IMR-90 (cell line): ENCODE data around the gene INPP4A. TPM values are rescaled to one million over a fixed set of nuclear protein-coding genes. Genes with fewer than 3 reads are reported as not detected.

ENCODE experiments used
- ATAC-seq: fragments of 200-7000 bp; cut with Tn5 transposase; 2 replicates; pipeline ENCODE4 v1.9.1; 2020; ENCODE audit warnings: low read depth, mild to moderate bottlenecking, moderate library complexity
- BruUV-seq: library from RNA; stranded (reverse); fragments of 400-500 nt; replicated peaks from 2 replicates; lab custom pipeline; 2021; lab: Mats Ljungman, UMichigan
- CTCF ChIA-PET: fragments of 300-600 bp; formaldehyde crosslinking; extraction: SDS; loops from one replicate; lab custom pipeline; 2021; ENCODE audit warnings: antibody characterized with exemption; lab: Yijun Ruan, JAX
- POLR2A ChIA-PET: fragments of 300-600 bp; sonication (Branson Sonifier 250); formaldehyde crosslinking; loops from one replicate; lab custom pipeline; 2022; ENCODE audit warnings: antibody characterized with exemption; ENCODE audit not compliant: unreplicated experiment; lab: Charles Lee
- DNase-seq: peaks from one replicate; pipeline ENCODE4 v3.0.0; 2013
- H2AFZ ChIP-seq: replicated peaks from 2 replicates; pipeline ENCODE3; 2013; ENCODE audit warnings: low read length, mild to moderate bottlenecking; ENCODE audit not compliant: poor library complexity
- H2AK5ac ChIP-seq: 2 replicates; pipeline ENCODE4 v1.6.1; 2013; ENCODE audit warnings: low read depth, low read length, inconsistent platforms
- H2AK9ac ChIP-seq: replicated peaks from 2 replicates; pipeline ENCODE3; 2013; ENCODE audit warnings: mild to moderate bottlenecking, low read depth, low read length, moderate library complexity; ENCODE audit not compliant: poor library complexity
- H2BK120ac ChIP-seq: 2 replicates; pipeline ENCODE4 v1.6.1; 2013; ENCODE audit warnings: low read depth, low read length, inconsistent platforms
- H2BK15ac ChIP-seq: 3 replicates; pipeline ENCODE4 v1.6.1; 2013; ENCODE audit warnings: low read depth, low read length, inconsistent platforms
- H2BK20ac ChIP-seq: 2 replicates; pipeline ENCODE4 v1.6.1; 2013; ENCODE audit warnings: low read depth, mild to moderate bottlenecking, inconsistent platforms, low read length, moderate library complexity
- H2BK5ac ChIP-seq: 2 replicates; pipeline ENCODE4 v1.6.1; 2013; ENCODE audit warnings: mild to moderate bottlenecking, low read depth, low read length, inconsistent platforms; ENCODE audit not compliant: poor library complexity, severe bottlenecking
- H3K14ac ChIP-seq: replicated peaks from 2 replicates; pipeline ENCODE4 v1.6.1; 2013; ENCODE audit warnings: low read depth, low read length, inconsistent platforms
- H3K18ac ChIP-seq: 2 replicates; pipeline ENCODE4 v1.6.1; 2013; ENCODE audit warnings: low read depth, low read length, control low read depth
- H3K23ac ChIP-seq: 2 replicates; pipeline ENCODE4 v1.6.1; 2013; ENCODE audit warnings: low read depth, low read length, inconsistent platforms
- H3K27ac ChIP-seq: 2 replicates; pipeline ENCODE4 v1.5.1; 2013; ENCODE audit warnings: mild to moderate bottlenecking, control low read depth, low read length; ENCODE audit not compliant: insufficient read depth
- H3K27me3 ChIP-seq: 2 replicates; pipeline ENCODE4 v1.6.1; 2013; ENCODE audit warnings: low read length; ENCODE audit not compliant: control insufficient read depth, insufficient read depth
- H3K36me3 ChIP-seq: 2 replicates; pipeline ENCODE4 v1.6.1; 2013; ENCODE audit warnings: low read length, mixed read lengths; ENCODE audit not compliant: control insufficient read depth, insufficient read depth
- H3K4ac ChIP-seq: 2 replicates; pipeline ENCODE4 v1.6.1; 2013; ENCODE audit warnings: low read depth, low read length, inconsistent platforms
- H3K4me1 ChIP-seq: 2 replicates; pipeline ENCODE4 v1.6.1; 2013; ENCODE audit warnings: low read length, mixed read lengths; ENCODE audit not compliant: control insufficient read depth, insufficient read depth
- H3K4me2 ChIP-seq: 2 replicates; pipeline ENCODE4 v1.6.1; 2013; ENCODE audit warnings: low read depth, mild to moderate bottlenecking, control low read depth, low read length, moderate library complexity
- H3K4me3 ChIP-seq: 2 replicates; pipeline ENCODE4 v1.5.1; 2013; ENCODE audit warnings: low read depth, mild to moderate bottlenecking, control low read depth, low read length, moderate library complexity; ENCODE audit not compliant: insufficient read depth
- H3K56ac ChIP-seq: 2 replicates; pipeline ENCODE4 v1.6.1; 2013; ENCODE audit warnings: low read length, inconsistent platforms; ENCODE audit not compliant: insufficient read depth; ENCODE audit errors: extremely low read depth
- H3K79me1 ChIP-seq, 2 experiments: 2 replicates each; pipeline ENCODE4 v1.6.1; 2013; ENCODE audit warnings: low read length in 2 of 2, inconsistent platforms in 1 of 2, low read depth in 1 of 2
- H3K9ac ChIP-seq: 2 replicates; pipeline ENCODE4 v1.6.1; 2013; ENCODE audit warnings: low read depth, low read length, control low read depth
- H3K9me1 ChIP-seq: 2 replicates; pipeline ENCODE4 v1.6.1; 2013; ENCODE audit warnings: low read length, inconsistent platforms; ENCODE audit not compliant: insufficient read depth
- H3K9me3 ChIP-seq: 2 replicates; pipeline ENCODE4 v1.6.1; 2013; ENCODE audit warnings: low read length; ENCODE audit not compliant: control insufficient read depth, insufficient read depth
- H4K20me1 ChIP-seq: 2 replicates; pipeline ENCODE4 v1.6.1; 2013; ENCODE audit warnings: low read length, inconsistent platforms; ENCODE audit not compliant: insufficient read depth
- H4K5ac ChIP-seq: 2 replicates; pipeline ENCODE4 v1.6.1; 2013; ENCODE audit warnings: mild to moderate bottlenecking, low read depth, low read length, control low read depth
- H4K8ac ChIP-seq, 2 experiments: 2 replicates each; pipeline ENCODE4 v1.6.1; 2013; ENCODE audit warnings: low read depth in 2 of 2, low read length in 2 of 2, control low read depth in 1 of 2, inconsistent platforms in 1 of 2
- H4K91ac ChIP-seq: 2 replicates; pipeline ENCODE4 v1.6.1; 2013; ENCODE audit warnings: low read depth, low read length, inconsistent platforms; ENCODE audit not compliant: insufficient read depth
- BHLHE40 ChIP-seq: fragments of 150-350 bp; IDR thresholded peaks from 2 replicates; pipeline ENCODE4 v1.6.1; 2016; ENCODE audit warnings: mild to moderate bottlenecking, low read depth, low read length
- CEBPB ChIP-seq: IDR thresholded peaks from 2 replicates; pipeline ENCODE4 v1.6.1; 2012; ENCODE audit warnings: low read depth, low read length, improper control_type of control experiment
- CHD1 ChIP-seq: IDR thresholded peaks from 2 replicates; pipeline ENCODE4 v1.6.1; 2012; ENCODE audit warnings: low read depth, low read length, improper control_type of control experiment
- CTCF ChIP-seq: conservative IDR thresholded peaks from 2 replicates; pipeline ENCODE4 v1.5.1; 2012; ENCODE audit warnings: mild to moderate bottlenecking, low read depth, low read length, improper control_type of control experiment
- ELK1 ChIP-seq: fragments of 150-350 bp; IDR thresholded peaks from 2 replicates; pipeline ENCODE4 v1.6.1; 2016; ENCODE audit warnings: low read depth, mild to moderate bottlenecking, low read length, moderate library complexity, borderline replicate concordance
- FOS ChIP-seq: fragments of 150-350 bp; IDR thresholded peaks from 2 replicates; pipeline ENCODE4 v1.6.1; 2016; ENCODE audit warnings: low read depth, low read length
- MAFK ChIP-seq: IDR thresholded peaks from 2 replicates; pipeline ENCODE4 v1.6.1; 2012; ENCODE audit warnings: low read depth, low read length, improper control_type of control experiment
- MAZ ChIP-seq: IDR thresholded peaks from 2 replicates; pipeline ENCODE4 v1.6.1; 2012; ENCODE audit warnings: low read depth, mild to moderate bottlenecking, low read length, improper control_type of control experiment, moderate library complexity, borderline replicate concordance
- MXI1 ChIP-seq: IDR thresholded peaks from 2 replicates; pipeline ENCODE4 v1.6.1; 2012; ENCODE audit warnings: low read depth, mild to moderate bottlenecking, low read length, moderate library complexity, borderline replicate concordance
- NFE2L2 ChIP-seq: fragments of 150-350 bp; IDR thresholded peaks from 2 replicates; pipeline ENCODE4 v1.6.1; 2016; ENCODE audit warnings: low read depth, mild to moderate bottlenecking, low read length
- POLR2A ChIP-seq: IDR thresholded peaks from 2 replicates; pipeline ENCODE4 v1.6.1; 2012; ENCODE audit warnings: mild to moderate bottlenecking, low read depth, low read length
- RAD21 ChIP-seq: IDR thresholded peaks from 2 replicates; pipeline ENCODE4 v1.6.1; 2012; ENCODE audit warnings: low read length, improper control_type of control experiment
- RCOR1 ChIP-seq: IDR thresholded peaks from 2 replicates; pipeline ENCODE4 v1.6.1; 2012; ENCODE audit warnings: mild to moderate bottlenecking, low read length, improper control_type of control experiment; ENCODE audit not compliant: insufficient replicate concordance
- RFX5 ChIP-seq: IDR thresholded peaks from 2 replicates; pipeline ENCODE4 v1.8.0; 2012; ENCODE audit warnings: low read depth, mild to moderate bottlenecking, low read length, moderate library complexity
- SMC3 ChIP-seq: fragments of 150-350 bp; IDR thresholded peaks from 2 replicates; pipeline ENCODE4 v1.6.1; 2016; ENCODE audit warnings: low read depth, mild to moderate bottlenecking, antibody characterized with exemption, low read length, moderate library complexity
- USF2 ChIP-seq: fragments of 150-350 bp; IDR thresholded peaks from 2 replicates; pipeline ENCODE4 v1.6.1; 2017; ENCODE audit warnings: mild to moderate bottlenecking, antibody characterized with exemption, low read length, low read depth
- WGBS, 2 experiments: methylation state at CpG; one replicate each; pipeline versions ENCODE4 v1.1.5 to v1.1.7; 2013; ENCODE audit warnings: missing lambda C conversion rate in 2 of 2; ENCODE audit not compliant: insufficient read length in 1 of 2; ENCODE audit errors: extremely low coverage in 2 of 2; 5-methylcytosine and 5-hydroxymethylcytosine counted together
- dilution Hi-C: fragments of 300-500 bp; cut with HindIII; formaldehyde crosslinking; loops from one replicate; pipeline ENCODE4 v1.14.3; 2018; ENCODE audit warnings: low sequenced_read_pairs; ENCODE audit not compliant: unreplicated experiment
- in situ Hi-C: fragments of 300-500 bp; cut with MboI; formaldehyde crosslinking; loops from 3 replicates; pipeline ENCODE4 v1.14.3; 2019; ENCODE audit warnings: low sequenced_read_pairs, inconsistent platforms, mixed read lengths
- intact Hi-C: fragments of 100-400 bp; cut with micrococcal nuclease; formaldehyde crosslinking; loops from 2 replicates; pipeline ENCODE4 v1.10.0; 2022
- polyA plus RNA-seq, 3 experiments: library from polyadenylated mRNA; depleted of rRNA; stranded (reverse); fragments of >200 nt; gene quantifications; 2 replicates each; pipeline ENCODE4 v1.2.3, GENCODE V29; 2012; ENCODE audit warnings: low replicate concordance in 1 of 3
- total RNA-seq: library from RNA; depleted of rRNA; stranded (reverse); fragments of >200 nt; gene quantifications from 2 replicates; pipeline ENCODE4 v1.2.3, GENCODE V29; 2012

Gene INPP4A
- total and polyA plus RNA-seq, 2 of the 4 experiments (the other 2 are of a cell fraction): 14.5 to 27.1 TPM

- Histone ChIP-seq H3K23ac (no peak overlapping the region), H2BK20ac (no peak overlapping the region), H2AFZ (no peak overlapping the region), H2BK15ac (no peak overlapping the region), H3K4ac (no peak overlapping the region), H3K4me1 (no peaks in the 10 kb centered on the region), H4K5ac (no peak overlapping the region), H3K14ac (no peak overlapping the region), H3K4me2 (no peak overlapping the region), H2BK5ac (no peak overlapping the region), H2AK5ac (no peak overlapping the region), H3K9ac (no peak overlapping the region), H3K4me3 (no peak overlapping the region), H4K20me1 (0 out of 2 replicates have a peak, but pooled peaks cover 4% of the 10 kb centered on the region), H3K79me1 (peaks cover 10 to 20% of the 10 kb centered on the region in 2 experiments), H4K8ac (no peak overlapping the region), H2BK120ac (no peak overlapping the region), H3K56ac (no peak overlapping the region), H3K27ac (no peak overlapping the region), H3K27me3 (no peaks in the 10 kb centered on the region), H3K9me1 (no peaks in the 10 kb centered on the region), H3K18ac (no peak overlapping the region), H4K91ac (no peak overlapping the region), H2AK9ac (no peak overlapping the region), H3K36me3 (peaks cover 28% of the 10 kb centered on the region), H3K9me3 (no peaks in the 10 kb centered on the region)
- intact Hi-C loops (no loop called here), in situ Hi-C loops (no loop called here), dilution Hi-C loops (no loop called here)
- BruUV-seq: no TSS peak
- no CpG with 5 or more reads among the region's 5 CpGs for WGBS, 2 experiments
- ChIA-PET CTCF (no interaction called here), POLR2A (no interaction called here)
- no peak for ATAC-seq
- TF ChIP-seq FOS: no peak
- TF ChIP-seq SMC3: no peak
- no peak for TF ChIP-seq BHLHE40
- no peak for TF ChIP-seq NFE2L2
- TF ChIP-seq RFX5: no peak
- no peak for TF ChIP-seq CTCF
- TF ChIP-seq MAFK: no peak
- no peak for TF ChIP-seq MAZ
- no peak for TF ChIP-seq USF2
- no peak for TF ChIP-seq CHD1
- no peak for TF ChIP-seq RAD21
- TF ChIP-seq RCOR1: no peak
- TF ChIP-seq CEBPB: no peak
- no peak for TF ChIP-seq MXI1
- TF ChIP-seq ELK1: no peak
- TF ChIP-seq POLR2A: no peak
- DNase-seq: no peak
Observed at GRCh38 chr2:98617149-98617548, 172.5 kb downstream of the INPP4A start.
